LNCAP (cell line): ENCODE data around the gene PCDHB16.

ENCODE experiments used
- CTCF ChIP-seq: fragments of 450-650 bp; IDR thresholded peaks from 2 replicates; pipeline ENCODE4 v1.5.1; 2017; ENCODE audit warnings: mild to moderate bottlenecking

PCDHB16 gene

GRCh38 chr5:141172381-141173204 is 9.6 kb upstream of the PCDHB16 start, which contains the start of gene PCDHB7:
PCDHB7 (plus strand) TSS chr5:141172644; CDS start chr5:141172836, 192 bp downstream.
- TF ChIP-seq CTCF: peak; percentile 76

GRCh38 chr5:141175933-141176332 is 6.3 kb upstream of the PCDHB16 start:
- no peak for TF ChIP-seq CTCF

GRCh38 chr5:141177577-141178191 is 4.5 kb upstream of the PCDHB16 start, which contains the start of gene PCDHB8:
PCDHB8 (plus strand) TSS chr5:141177790; CDS start chr5:141178035, 245 bp downstream.
- TF ChIP-seq CTCF: peak; percentile 42; the same call in 1 of the 2 replicates

GRCh38 chr5:141180313-141180712 is 1.9 kb upstream of the PCDHB16 start:
- TF ChIP-seq CTCF: no peak

GRCh38 chr5:141186897-141187512 is 4.8 kb downstream of the PCDHB16 start, which contains the start of gene PCDHB9:
PCDHB9 (plus strand) TSS chr5:141187161; CDS start chr5:141187319, 158 bp downstream.
- peak; percentile 76 for TF ChIP-seq CTCF

GRCh38 chr5:141192110-141192725 is 10.0 kb downstream of the PCDHB16 start, which contains the start of gene PCDHB10:
PCDHB10 (plus strand) TSS chr5:141192353; CDS start chr5:141192553, 200 bp downstream.
- TF ChIP-seq CTCF: peak; percentile 87

GRCh38 chr5:141196363-141196762 is 14.2 kb downstream of the PCDHB16 start:
- no peak for TF ChIP-seq CTCF
